NCI-H82 treated with DMSO at 0.1 percent for 48 hours (cell line): ENCODE measurements around the gene EPS8L2.

Source experiments
- DNase-seq: peaks from one replicate; lab custom pipeline; 2025; ENCODE audit not compliant: unreplicated experiment; lab: John Stamatoyannopoulos, UW

Gene EPS8L2

DNA sequence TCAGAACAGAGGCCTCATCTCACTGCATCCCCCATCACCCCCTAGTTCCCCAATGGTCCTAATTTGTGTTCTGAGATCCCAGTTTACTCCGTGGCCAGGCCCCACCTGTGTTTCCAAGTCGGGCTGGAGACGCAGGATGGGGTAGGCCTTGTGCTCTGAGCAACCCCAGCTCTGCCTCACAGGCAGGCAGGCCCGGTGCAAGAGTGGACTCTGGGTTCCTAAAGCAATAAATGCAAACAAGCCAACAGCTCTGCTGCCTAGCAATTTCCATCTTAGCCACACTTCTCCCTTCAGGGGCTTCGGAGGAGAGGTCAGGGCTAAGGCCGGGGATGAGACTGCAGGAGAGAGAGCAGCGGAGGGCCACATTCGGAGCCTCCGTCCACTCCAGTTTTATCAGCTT lies 2.5 kb upstream of the EPS8L2 start:
- DNase-seq: no peak

DNA sequence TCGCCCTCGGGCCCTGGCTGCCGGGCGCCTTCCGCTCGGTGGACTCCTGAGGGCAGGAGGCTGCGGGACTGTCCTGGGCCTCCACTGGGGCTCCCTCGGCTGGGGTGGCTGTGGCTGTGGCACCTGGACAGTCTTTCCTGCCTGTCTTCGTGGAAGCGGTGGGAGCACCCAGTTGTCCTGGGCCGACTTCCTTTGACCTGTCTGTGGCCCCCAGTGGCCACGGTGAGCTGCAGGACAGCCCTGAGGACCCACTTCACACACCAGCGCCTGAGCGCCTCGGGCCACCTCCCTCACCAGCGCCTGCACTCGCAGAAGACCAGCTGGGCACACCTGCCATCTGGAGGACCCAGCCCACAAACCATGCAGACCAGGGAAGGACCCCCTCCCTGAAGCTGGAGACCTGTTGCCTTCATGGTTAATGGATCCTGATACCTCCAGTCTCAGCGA lies 1.8 kb upstream of the EPS8L2 start:
- no peak for DNase-seq

DNA sequence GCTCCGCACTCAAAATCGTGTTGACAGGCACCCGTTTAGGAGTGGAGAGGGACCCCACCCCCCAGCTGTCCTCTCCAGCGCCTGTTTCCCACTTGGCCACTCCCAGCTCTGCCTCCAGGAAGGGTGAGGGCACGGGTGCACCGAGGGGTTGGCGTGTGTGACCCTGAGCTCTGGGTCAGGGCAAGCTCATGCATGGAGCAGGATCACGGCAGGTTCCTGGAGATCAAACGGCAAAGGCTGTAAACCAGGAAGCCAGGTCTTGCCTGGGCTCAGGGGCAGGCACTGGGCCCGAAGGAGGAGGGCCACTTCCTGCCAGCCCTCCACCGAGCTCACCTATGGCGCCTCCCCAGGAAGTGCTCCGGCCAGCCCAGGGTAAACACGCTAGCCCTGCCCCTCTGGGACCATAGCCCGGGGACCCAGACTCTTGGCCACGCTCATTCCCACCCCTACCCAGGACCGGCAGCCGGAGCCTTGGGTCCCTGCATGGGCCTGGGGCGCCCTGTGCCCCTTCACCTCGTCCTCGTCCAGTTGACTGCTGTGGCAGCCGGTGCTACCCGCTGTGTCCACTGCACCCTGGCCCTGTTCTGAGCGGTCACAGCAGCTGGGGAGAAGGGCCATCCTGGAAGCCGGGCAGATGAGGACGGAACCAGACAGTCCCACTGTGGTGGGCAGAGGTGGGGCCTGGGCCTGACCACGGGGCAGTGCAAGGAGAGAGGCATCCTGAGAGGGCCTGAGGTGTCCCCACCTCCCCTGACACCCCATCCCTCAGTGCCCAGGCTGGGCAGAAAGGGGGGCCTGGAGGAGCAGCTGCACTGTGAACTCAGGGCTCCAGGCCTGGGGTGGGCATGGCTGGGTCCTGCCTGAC lies 1.0 kb upstream of the EPS8L2 start:
- no peak for DNase-seq

DNA sequence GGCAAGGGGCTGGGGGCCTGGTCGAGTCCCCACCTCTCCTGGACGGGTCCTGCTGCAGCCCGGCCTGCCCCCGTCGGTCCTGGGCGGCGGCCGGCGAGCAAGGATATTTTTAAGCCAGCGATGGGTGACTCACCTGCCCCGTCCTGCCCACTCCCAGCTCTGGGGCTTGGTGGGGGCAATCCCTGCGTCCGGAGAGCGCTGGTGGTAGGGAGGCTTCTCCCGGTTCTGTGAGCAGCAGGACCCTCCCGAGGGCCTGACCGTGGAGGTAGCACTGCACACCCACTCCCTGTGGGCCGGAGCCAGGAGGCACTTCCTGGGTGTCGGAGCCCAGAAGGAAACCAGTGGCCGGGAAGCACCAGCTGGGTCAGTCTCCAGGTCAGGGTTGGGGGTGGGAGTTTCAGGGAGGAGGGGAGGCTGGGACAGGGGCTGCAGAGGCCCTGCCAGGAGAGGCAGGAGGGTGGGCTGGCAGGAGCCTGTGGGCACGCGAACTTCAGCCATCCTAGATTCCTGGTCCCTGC lies 467 bp downstream of the EPS8L2 start:
- no peak for DNase-seq

DNA sequence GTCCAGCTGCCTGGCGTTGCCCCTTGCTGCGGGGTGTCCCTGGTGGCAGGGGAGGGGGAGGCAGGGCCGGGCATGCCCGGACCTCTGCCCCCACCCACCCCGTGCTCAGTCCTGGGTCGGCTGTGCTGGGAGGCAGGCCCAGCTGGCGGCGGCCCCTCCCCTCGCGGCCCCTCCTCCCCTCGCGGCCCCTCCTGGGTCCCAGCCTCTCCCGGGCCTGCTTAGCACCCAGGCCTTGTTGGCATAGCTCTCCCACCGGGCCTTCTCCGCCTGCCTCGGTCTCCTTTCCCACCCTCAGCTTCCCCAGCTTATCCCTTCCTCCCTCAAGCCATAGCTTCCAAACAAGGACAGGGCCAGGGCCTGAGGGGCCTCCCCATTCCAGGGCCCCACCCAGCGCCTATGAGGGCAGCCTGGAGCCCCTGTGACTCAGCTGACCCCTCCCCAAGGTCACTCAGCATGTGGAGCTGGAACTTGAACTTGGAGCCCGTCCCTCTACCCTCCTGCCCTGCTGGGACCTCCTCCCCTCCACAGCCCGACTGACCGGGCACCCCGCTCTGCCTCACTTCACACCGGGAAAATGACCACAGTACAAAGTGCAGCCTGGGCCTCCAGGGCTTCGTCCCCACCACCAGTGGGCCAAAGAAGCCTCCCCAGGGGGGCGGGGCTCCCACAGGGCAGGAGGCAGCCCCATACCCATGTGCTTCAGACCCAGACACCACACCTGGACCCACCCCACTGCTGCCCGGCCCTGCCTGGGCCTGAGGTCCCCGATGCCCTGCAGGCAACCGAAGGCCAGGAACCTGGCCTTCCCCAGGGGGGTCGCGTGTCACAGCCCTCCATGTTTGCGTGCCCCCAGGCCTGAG lies 1.2 kb downstream of the EPS8L2 start:
- no peak for DNase-seq

DNA sequence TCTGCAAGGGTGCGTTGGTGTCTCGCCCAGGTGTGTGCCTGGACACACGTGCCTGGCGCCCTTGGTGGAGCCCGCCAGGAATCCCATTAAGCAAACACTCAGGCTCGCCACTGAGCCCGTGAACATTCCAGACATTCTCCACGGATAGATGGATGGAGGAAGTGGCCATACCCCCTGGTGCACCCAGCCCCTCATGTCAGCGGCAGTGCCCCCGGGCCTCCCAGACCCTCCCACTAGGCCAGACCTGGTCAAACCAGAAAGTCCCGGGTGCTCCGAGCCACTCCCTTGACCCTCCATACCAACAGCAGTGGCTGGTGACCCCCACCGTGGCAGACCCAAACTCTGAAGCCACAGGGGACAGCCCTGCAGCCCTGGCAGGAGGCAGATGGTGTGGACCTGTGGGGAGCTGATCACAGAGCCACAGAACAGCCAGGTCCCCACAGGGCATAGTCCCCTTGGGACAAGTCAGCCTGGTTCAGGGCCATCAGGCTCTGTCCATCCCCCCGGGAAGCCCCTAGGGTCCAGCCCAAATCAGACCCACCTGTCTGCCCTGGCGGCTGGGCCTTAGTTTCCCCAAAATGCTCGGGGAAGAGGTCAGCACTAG lies 1.9 kb downstream of the EPS8L2 start:
- DNase-seq: no peak

DNA sequence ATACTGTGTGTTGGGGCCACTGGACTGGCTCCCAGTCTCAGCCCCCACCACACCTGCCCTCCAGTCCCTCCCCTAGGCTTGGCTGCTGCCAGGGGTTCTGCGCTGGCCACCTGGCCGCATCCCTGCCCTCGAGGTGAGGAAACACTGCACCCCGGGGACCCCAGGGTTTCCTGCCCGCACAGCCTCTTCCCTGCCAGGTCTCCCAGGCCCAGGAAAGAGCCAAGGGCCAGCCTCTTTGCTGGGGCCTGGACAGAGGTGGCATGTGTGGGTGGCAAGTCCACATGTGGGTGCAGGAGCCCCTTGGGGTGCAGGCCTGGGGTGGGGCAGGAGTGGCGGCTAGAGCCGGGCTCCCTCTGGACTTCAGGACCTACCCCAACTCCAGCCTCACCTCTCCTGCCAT lies 2.5 kb downstream of the EPS8L2 start:
- no peak for DNase-seq

DNA sequence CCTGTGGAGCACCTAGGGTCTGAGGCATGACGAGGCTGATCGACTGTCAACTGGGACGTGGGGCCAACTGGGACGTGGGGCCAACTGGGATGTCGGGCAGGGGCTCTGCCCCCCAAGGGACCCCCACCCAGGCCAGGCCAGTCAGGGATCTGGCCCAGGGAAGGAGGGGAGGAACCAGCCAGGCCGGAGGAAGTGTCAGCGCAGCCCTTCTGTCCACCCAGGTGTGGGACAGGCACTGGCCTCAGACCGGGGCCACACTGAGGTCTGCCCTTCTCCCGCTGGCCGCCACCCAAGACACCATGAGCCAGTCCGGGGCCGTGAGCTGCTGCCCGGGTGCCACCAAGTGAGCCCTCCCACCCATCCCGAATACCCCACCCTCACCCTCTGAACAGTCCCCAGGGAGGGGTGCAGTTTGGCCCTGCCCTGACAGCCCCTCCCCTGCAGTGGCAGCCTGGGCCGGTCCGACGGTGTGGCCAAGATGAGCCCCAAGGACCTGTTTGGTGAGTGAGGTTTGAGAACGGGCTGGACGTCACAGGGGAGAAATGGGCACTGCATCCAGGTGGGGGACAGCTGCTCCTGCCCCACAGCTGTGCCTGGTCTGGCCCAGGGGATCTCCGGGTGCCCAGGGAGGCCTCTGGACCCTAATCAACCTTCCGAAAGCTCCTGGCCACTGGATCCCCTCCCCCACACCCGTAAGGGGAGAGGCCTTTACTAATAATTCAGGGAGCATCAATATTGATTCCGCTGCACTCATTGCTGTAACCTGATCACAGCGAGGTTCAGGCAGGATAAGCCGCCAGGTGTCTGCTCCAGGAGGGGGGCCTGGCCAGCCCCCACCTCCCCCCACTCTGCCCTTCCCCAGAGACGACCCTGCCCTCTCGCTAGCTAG lies 3.3 kb downstream of the EPS8L2 start:
- no peak for DNase-seq

DNA sequence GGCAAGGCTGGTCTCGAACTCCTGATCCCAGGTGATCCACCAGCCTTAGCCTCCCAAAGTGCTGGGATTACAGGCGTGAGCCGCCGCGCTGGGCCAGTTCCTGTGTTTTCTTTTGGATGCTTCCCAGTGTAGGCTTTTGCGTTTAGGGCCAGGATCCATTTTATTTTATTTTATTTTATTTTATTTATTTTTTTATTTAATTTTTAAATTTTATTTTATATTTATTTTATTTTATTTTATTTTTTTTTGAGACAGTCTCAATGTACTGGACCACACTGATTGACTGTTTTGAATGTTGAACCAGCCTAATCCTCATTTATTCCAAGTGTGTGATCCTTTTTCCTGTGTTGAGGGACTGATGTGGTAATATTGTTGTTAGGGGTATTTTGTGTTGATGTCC lies 8.4 kb downstream of the EPS8L2 start:
- DNase-seq: no peak

DNA sequence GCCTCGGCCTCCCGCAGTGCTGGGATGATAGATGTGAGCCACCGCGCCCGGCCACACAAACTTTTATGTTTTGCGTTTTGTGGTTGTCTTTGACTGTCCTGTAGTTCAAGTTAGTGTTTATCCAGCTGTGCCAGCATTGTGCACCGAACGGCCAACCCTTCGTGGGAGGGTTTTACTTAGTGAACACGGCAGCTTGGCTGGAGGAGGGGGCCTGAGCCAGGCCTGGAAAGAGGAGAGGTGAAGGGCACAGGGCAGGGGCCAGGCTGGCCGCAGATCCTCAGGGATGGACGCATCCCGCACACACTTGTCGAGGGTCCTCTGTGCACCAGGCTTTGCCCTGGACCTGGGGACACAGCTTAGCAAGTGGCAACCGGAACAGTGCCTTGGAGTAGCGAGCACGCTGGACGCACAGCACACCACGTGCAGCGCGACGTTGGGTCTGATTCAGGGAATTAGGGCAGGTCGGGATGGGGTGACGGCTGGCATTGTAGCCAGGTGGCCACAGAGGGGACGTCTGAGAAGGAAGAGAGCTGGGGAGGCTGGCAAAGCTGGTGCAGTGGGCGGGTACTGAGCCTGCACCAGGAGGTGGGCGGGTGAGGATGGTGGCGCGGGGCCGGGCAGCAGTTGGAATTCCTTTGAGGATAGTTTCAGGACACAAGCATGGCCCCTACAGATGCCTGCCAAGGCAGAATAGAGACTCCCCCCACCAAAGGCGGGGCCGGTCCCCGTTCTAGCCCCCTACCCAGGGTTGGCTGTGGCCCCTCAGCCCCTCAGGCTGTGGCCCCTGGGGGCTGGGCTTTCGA lies 13.4 kb downstream of the EPS8L2 start:
- no peak for DNase-seq

DNA sequence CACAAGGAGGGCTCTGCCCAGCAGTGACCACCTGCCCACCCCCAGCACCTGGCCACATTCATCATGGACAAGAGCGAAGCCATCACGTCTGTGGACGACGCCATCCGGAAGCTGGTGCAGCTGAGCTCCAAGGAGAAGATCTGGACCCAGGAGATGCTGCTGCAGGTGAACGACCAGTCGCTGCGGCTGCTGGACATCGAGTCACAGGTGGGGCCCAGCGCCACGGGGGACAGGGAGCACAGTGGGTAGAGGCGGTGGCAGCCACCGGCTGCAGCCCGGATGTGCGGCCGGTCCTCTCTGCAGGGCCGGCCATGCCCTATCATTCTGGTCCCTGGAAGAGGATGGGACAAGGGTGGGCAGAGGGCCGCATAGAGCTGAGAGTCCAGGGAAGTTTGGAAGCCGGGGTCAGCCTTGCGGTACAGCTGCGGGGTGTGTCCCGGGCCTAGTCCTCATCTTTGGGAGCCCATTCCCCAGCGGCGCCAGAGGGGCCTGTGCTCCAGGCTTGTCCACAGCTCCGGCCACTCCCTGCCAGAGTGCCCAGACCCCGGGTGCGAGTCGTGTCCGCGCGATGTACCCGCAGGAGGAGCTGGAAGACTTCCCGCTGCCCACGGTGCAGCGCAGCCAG lies 14.1 kb downstream of the EPS8L2 start:
- DNase-seq: no peak

DNA sequence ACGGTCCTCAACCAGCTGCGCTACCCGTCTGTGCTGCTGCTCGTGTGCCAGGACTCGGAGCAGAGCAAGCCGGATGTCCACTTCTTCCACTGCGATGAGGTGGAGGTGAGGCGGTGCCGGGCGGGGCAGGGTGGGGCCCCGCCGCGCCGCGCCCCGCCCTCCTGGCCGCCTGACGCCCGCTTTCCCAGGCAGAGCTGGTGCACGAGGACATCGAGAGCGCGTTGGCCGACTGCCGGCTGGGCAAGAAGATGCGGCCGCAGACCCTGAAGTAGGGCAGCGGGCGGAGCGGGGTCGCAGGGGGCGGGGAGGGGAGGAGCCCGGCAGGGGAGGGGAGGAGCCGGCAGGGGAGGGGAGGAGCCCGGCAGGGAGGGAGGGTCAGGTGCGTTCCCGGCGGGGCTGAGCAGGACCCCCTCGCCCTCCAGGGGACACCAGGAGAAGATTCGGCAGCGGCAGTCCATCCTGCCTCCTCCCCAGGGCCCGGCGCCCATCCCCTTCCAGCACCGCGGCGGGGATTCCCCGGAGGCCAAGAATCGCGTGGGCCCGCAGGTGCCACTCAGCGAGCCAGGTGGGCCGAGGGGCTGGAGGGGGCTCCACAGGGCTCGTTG lies 14.7 kb downstream of the EPS8L2 start:
- no peak for DNase-seq

DNA sequence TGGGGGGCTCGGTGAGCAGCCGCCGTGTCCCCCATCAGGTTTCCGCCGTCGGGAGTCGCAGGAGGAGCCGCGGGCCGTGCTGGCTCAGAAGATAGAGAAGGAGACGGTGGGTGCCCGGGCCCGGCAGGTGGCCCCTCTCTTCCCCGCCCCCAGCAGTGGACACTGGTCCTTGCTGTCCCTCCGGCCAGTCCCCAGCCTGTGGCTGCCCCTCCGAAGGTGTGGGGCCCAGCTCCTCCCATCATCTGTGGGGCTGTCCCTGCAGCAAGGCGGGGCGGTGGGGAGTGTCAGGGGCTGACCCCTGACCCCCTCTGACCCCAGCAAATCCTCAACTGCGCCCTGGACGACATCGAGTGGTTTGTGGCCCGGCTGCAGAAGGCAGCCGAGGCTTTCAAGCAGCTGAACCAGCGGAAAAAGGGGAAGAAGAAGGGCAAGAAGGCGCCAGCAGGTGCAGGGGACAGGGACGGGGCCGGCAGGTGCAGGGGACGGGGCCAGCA lies 15.3 kb downstream of the EPS8L2 start:
- no peak for DNase-seq

DNA sequence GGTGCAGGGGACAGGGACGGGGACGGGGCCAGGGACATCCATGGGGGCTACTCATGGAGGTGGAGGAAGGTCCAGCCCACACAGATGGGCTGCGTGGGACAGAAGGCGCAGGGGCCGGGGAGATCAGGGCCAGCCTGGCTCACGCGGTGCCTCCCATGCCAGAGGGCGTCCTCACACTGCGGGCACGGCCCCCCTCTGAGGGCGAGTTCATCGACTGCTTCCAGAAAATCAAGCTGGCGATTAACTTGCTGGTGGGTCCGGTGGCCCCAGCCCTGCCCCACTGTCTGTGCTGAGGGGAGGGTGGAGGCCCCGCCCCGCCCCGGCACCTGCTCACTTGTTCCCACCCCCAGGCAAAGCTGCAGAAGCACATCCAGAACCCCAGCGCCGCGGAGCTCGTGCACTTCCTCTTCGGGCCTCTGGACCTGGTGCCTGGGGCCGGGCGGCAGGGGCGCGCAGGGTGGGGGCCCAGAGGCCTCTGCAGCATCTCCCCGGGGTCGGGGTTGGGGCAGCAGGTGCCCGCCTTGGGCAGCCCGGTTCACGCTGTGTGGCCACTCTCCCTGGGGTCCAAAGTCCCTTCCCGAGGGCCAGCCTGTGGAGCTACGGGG lies 15.8 kb downstream of the EPS8L2 start:
- DNase-seq: no peak

DNA sequence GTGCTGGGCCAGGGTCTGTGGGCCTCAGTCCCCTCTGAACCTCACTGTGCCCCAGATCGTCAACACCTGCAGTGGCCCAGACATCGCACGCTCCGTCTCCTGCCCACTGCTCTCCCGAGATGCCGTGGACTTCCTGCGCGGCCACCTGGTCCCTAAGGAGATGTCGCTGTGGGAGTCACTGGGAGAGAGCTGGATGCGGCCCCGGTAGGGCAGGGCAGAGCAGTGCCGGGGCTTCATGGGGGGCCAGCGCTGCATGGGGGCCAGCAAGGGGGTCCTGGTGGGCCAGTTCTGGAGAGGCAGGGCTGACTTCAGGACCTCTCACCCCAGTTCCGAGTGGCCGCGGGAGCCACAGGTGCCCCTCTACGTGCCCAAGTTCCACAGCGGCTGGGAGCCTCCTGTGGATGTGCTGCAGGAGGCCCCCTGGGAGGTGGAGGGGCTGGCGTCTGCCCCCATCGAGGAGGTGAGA lies 16.3 kb downstream of the EPS8L2 start:
- DNase-seq: no peak

DNA sequence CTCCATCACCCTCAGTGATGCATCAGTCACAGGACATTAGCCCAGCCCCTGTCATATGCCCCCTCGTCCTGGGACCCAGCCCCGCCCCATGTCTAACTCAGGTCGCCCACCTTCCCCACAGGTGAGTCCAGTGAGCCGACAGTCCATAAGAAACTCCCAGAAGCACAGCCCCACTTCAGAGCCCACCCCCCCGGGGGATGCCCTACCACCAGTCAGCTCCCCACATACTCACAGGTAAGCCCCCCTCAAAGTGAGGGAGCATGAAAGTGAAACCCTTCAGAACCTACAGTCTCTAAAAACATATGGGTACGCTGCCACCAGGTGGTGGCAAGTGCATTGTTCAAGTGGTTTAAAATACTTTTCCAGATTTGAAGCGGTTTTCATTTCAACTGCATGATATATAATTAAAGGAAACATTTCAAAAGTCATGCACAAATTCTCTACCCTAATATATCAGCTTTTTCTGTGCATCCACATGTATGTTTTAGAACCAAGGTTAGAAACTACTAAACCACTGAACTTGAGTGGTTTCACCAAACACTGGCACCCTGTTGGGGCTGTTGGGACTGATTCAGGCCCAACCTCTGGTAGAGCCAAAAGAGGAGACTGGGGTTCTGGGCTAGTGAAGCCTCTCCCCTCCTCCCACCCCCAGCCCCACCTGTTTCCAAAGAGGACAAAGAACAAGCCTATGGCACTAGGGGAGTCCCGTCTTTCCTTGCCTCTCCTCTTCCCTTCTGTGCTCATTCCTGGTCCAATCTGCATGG lies 17.3 kb downstream of the EPS8L2 start:
- DNase-seq: no peak

DNA sequence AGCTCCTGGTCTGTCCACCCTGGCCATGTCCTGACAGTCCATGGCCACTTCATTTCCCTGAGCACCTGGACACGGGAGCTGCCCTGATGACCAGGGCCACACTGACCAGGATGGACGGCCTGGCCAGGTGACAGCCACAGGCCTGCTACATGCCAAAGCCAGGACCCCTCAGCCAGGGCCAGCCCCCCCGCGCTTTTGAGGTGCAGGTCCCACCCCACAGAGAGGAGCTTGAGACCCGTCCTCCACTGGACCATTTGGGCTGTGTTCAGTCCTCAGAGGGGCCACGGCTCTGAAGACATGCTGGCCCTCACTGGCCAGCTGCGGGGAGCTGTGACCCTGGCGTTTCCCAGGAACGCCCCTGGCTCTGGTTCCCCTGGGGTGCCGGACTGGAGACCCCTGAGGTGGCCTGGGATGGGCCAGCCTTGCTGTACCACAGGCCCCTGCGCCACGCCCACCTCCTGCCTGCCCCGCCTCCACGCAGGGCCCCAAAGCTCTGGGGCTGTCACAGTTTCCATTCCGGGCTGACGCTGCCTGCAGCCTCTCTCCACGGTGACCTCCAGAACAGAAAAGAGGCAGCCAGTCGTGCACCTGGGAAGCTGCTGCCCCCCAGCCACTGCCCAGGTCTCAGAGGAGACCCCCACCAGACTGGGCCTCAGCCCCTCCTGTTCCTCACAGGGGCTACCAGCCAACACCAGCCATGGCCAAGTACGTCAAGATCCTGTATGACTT lies 18.2 kb downstream of the EPS8L2 start:
- no peak for DNase-seq
